ENCODE measurements around the gene GABRB1.

GRCh38 chr4:46984781-46985180 lies 46.6 kb upstream of the GABRB1 start:
- TF ChIP-seq YY1 (IDR thresholded peaks at IDR 0.05; ENCODE audit: insufficient read depth, insufficient read length) (no peak), ZNF274 (IDR thresholded peaks at IDR 0.05; ENCODE audit: low read depth, low read length) (no peak)
